Ureter (tissue), 1 donor: ENCODE data around the gene CACNA1C. TPM values are rescaled to one million over a fixed set of nuclear protein-coding genes. Genes with fewer than 3 reads are reported as not detected.

Experiments used
- DNase-seq: peaks from one replicate; pipeline ENCODE4 v3.0.0-alpha.2; 2020; ENCODE audit warnings: low spot score
- total RNA-seq: library from RNA; stranded (reverse); gene quantifications from one replicate; pipeline ENCODE4 v1.2.4, GENCODE V29; 2023
- donor health status: DM: yes; HTN: yes; CAD: no.

Gene CACNA1C
- total RNA-seq = 30.1 TPM

DNA sequence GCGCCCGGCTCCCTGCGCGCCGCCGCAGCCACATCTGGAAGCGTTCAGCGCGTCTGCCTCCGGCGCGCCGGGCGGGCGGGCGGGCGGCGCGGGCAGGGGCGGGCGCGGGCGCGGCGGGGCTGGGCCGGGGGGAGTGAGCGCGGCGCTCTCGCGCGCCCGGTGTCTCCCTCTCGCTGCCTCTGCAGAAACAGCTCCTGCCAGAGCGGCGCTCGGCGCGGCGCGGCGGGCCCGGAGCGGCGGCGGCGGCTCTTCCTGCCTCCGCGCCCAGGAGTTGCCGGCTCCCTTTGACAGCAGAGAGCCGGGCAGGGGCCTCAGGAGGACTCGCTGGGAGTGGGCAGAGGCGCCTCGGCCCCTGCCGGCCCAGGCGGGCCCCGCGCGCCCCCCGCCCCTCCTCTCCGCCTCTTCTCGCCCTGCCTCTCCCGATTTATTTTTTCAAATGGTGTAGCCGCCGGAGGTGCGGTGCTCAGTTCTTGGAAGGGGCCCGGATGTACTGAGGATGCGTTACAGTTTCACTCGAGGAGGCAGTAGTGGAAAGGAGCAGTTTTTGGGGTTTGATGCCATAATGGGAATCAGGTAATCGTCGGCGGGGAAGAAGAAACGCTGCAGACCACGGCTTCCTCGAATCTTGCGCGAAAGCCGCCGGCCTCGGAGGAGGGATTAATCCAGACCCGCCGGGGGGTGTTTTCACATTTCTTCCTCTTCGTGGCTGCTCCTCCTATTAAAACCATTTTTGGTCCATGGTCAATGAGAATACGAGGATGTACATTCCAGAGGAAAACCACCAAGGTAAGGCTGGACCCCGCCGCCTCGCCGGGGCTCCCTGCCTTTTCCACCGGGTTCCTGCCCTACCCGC, at the start of gene CACNA1C:
CACNA1C (plus strand) TSS at position 162 of the 853 bp plus-strand sequence; CDS start at position 738, 576 bp downstream.
- peak; percentile 60 for DNase-seq

GRCh38 chr12:2003676-2004112, 49.1 kb upstream of the CACNA1C start:
- no peak for DNase-seq

GRCh38 chr12:2004113-2004929, 48.5 kb upstream of the CACNA1C start, which contains the start of gene DCP1B:
DCP1B (minus strand) TSS chr12:2004457; CDS start chr12:2004431, 26 bp downstream.
- peak; percentile 98 for DNase-seq

DNA sequence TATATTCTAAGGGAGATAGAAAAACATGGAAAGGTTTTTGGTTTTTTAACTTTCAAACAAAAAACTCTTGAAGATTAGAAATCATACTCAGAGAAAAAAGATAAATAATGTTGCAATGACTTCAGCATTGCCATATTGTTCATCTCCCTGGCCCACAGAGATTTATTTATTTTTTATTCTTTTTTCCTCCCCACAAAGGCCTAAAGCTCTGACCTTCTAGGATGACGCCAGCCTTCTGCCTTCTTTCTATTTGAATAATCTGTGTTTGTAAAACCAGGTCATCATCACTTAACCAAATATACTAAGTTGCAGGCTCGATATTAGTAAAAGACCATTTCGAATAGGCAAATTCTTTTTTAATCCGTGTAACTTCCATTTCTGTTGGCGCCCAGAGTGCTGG, 44.1 kb upstream of the CACNA1C start:
- no peak for DNase-seq

DNA sequence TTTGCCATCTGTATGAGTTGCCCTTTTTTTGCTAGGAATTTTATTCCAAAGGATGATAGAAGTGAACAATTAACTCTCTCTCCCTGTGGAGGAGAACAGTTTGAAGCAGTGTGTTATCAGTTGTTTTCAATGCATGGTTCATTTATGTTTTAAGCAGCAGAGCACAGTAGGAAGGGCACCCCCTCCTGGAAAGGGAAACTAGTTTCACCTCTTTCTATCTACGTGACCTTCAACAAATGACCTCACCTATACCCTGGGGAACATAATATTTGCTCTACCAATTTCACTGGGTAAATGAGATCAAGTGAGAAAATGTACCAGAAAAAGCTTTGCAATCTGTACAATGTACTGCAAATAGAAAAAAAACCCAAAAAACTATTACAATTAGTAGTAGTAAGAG, 43.2 kb upstream of the CACNA1C start:
- DNase-seq = no peak

DNA sequence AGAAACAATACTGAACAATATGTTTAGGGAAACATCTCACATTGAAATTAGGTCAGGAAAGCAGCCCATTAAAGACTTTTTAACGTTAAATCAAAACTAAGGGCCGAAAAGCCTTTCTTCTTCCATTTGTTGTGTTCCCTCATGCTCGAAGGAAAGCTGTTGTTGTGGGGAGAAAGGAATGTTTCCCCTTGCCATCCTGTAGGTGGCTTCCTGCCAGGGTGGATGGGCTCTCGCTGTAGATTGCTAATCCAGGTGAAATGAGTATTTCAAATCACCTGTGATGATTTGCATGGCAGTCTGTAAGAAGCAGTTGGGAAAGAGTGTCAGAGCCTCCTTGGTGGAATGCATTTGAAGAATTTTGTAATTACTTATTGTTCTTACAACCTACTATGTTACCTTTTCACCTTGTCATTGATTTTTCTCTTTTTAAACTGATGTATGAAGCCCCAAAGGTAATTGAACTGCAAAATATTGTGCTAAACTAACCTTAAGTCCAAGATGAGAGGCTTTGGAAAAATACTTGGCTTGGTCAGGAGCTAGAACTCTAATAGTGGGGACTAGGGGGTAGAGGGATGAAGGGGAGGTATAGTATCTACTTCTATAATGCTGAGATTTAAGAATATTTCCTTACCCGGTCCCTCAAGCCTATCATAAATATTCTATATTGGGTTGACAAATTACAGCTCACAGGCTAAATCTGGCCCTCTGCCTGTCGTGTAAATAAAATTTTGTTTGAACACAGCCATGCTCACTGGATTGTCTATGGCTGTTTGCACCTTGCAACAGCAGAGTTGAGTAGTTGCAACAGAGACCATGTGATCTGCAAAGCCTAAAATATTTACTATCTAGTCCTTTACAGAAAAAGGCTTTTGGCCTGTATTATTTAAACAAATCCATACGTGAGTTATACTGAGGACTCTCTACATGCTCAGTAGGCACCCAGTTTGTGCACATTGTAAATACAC, 40.9 kb upstream of the CACNA1C start:
- DNase-seq = no peak

GRCh38 chr12:2013086-2013485, 39.7 kb upstream of the CACNA1C start:
- DNase-seq = no peak

GRCh38 chr12:2013527-2014223, 39.1 kb upstream of the CACNA1C start:
- no peak for DNase-seq

DNA sequence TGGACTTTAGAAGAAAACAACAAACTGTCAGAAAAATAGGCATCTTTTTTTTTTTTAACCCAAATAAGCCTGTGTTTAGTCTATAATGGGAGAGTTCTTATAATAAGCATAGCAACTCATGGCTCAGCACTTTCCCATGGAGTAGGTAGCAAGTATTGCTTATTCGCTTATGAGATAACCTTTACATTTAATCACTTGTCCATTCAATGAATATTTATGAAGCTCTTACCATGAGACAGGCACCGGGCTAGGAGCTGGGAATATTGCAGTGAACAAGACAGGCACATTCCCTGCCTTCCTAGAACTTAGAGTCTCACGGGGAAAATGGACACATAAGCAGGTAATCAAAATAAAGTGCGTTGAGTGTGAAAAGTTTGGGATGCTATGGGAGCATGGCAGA, 38.6 kb upstream of the CACNA1C start:
- DNase-seq = no peak

DNA sequence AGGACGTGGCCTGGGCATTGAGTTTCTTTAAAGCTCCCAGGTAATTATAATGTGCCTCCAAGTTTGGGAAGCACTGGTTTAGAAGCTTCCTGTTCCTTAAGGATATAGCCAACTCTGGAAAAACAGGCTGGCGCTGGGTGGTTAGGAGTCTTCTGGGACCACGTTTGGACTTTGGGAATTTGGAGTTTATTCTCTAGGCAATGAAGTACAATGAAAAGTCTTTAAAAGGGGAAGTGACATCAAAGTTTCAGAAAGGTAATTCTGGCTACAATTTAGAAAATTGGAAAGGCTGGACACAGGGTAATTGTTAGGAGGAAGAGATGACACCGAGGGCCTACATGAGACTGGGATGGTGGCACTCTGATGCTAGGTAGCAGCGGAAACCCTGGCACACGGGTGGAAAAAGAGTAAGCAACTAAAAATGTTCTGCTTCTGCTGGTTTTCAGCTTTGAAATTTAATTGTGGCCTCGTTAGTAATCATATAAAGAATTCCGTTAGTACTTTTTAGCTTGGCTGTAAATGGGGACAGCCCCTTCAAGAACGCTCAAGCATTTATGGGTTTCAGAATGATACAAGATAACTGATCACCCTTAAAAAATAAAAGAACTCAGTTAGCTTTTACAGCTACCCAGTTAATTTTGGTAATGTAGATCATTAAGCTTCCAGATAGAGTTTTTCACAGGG, 35.8 kb upstream of the CACNA1C start:
- no peak for DNase-seq

- no peak for DNase-seq
These were observed 35.0 kb upstream of the CACNA1C start for GRCh38 chr12:2017546-2018337.

- DNase-seq = no peak
These were observed 34.4 kb upstream of the CACNA1C start for GRCh38 chr12:2018391-2018790.

DNA sequence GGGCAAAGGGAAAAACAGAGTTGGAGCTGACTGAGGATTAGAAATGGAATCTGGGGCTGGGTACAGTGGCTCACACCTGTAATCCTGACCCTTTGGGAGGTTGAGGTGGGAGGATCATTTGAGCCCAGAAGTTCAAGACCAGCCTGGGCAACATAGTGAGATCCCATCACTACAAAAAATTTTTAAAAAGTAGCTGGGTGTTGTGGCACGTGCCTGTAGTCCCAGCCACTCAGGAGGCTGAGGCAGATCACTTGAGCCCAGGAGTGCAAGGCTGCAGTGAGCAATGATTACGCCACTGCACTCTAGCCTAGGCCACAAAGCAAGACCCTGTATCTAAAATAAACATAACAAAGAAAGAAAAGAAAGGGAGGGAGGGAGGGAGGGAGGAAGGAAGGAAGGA, 33.7 kb upstream of the CACNA1C start:
- no peak for DNase-seq

GRCh38 chr12:2020511-2020910, 32.3 kb upstream of the CACNA1C start:
- no peak for DNase-seq

DNA sequence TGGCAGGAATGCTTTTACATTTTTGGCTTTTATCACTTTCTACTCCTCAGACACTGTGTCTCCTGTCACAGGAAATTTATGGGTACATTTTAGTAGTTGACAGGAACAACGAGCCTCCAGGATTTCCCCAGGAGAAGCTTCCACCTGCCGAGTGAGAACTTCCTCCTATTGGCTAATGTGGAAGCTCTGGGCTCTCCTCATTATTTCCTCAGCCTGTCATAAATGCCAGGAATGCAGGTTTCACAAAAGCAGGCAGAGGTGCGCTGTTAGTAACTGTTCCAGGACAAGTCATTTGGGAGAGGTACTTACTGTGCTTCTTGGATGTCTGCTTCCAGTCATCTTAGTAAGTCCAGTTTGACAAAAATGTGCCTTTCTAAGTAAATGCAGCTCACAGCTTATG, 29.4 kb upstream of the CACNA1C start:
- no peak for DNase-seq

- no peak for DNase-seq
These were observed 25.4 kb upstream of the CACNA1C start for GRCh38 chr12:2027351-2027750.

- DNase-seq = no peak
These were observed 22.9 kb upstream of the CACNA1C start for GRCh38 chr12:2029851-2030250.

DNA sequence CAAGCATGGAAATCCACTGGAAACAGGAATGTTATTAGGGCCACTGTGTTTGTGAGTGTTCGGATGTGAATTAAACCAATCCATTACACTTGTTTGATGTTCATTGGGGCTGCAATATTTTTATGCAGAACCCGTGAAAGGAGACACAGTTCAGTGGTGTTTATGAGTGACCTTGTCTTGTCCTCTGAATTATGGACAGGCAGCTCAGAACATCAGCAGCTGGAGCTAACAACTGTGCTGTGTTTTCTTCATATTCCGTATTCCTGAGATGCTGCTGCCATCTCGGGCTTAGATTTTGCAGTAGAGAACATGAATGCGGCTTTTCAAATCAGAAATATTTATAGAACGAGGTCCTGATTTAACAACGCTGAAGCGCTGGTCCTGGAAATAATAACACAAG, 20.3 kb upstream of the CACNA1C start:
- no peak for DNase-seq

DNA sequence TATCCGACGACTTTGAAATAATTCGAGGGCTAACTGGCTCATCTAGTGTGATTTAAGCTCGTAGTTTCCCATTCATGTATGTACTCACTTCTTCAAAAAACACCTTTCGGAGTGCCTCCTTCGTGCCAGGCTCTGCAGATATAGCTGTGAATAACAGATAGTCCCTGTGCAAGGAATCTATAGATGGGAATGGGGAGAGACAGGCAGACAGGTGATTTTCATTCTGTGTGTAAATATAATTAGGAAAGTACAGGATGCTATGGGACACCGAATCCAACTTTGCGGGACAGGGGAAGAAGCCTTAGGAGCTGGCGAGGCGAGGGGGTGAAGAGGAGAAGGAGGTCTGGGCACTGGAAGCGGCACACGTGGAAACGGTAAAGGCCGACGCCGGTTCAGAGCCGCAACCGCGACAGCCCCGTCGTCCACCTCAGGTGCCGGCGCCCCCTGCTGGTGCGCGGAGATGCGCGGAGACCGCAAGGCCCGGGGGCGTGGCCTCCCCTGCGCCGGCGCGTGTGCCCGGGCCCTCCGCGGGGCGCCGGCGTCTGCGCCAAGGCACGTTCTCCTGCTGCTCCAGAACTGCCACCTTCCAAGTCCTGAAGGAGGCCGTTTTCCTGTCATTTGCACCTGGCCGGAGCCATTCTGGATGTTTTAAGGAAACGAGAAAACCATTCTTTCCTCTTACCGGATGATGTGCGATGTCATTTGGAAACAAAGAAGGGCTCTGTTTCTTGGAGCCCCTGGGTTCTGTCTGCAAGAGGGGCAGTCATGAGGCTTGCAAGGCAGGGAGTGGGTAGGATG, 18.0 kb upstream of the CACNA1C start:
- peak; percentile 88 for DNase-seq
